ENCODE measurements around the gene CHGA. TPM values are rescaled to one million over a fixed set of nuclear protein-coding genes. Genes with fewer than 3 reads are reported as not detected.

Gene CHGA
- total RNA-seq, 1 experiment from 2014 or later = 8.5 TPM

GRCh38 chr14:92906823-92907222 lies 16.1 kb upstream of the CHGA start:
- CTCF ChIA-PET = no interaction called here
- H3K27me3 Mint-ChIP-seq (ENCODE audit: low read depth) = peaks cover 20% of the 10 kb centered on the region
- peaks cover 7% of the 10 kb centered on the region for H3K9me3 Mint-ChIP-seq
- no peak for TF ChIP-seq ZNF232 (CRISPR knock-in tag; IDR thresholded peaks at IDR 0.05)
- TF ChIP-seq SMAD3 (CRISPR knock-in tag; IDR thresholded peaks at IDR 0.05; ENCODE audit: borderline replicate concordance) = no peak
- TF ChIP-seq ZNF532 (CRISPR knock-in tag; IDR thresholded peaks at IDR 0.05; ENCODE audit: borderline replicate concordance) = no peak
- TF ChIP-seq TP53 (CRISPR knock-in tag; IDR thresholded peaks at IDR 0.05) = no peak
- TF ChIP-seq NR3C1 (CRISPR knock-in tag; conservative IDR thresholded peaks at IDR 0.05; ENCODE audit: low read depth) = no peak
- no peak for TF ChIP-seq AFF4 (CRISPR knock-in tag; IDR thresholded peaks at IDR 0.05; ENCODE audit: borderline replicate concordance)
- no peak for TF ChIP-seq IRF1 (CRISPR knock-in tag; IDR thresholded peaks at IDR 0.05)
- H3K27ac Mint-ChIP-seq = no peak overlapping the region
- H3K4me3 Mint-ChIP-seq = no peak overlapping the region
- POLR2A ChIA-PET = no interaction called here
- ATAC-seq (no peak), DNase-seq (ENCODE audit: low spot score) (no peak)
- peaks cover 7% of the 10 kb centered on the region for H3K4me1 Mint-ChIP-seq
- H3K36me3 Mint-ChIP-seq = no peaks in the 10 kb centered on the region

DNA sequence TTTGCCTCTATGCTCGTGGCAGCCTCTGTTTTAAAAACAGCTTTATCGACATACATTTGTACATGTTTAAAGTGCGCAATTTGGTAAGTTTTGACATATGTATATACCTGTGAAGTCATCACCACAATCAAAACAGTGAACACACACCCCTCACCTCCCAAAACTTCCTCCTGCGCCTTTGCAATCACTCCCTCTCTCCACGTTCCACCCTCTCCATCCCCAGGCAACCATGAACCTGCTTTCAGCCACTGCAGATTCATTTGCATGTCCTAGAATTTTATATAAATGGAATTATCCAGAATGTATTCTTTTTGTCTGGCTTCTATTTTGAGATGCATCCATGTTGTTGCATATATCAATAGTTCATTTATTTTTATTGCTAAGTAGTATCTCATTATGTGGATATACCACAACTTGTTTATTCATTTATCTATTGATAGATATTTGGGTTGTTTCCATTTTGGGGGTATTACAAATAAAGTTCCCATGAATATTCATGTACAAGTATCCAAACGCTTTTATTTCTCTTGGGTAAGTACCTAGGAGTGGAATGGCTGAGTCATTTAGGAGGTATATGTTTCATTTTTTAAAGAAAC lies 15.5 kb upstream of the CHGA start:
- Mint-ChIP-seq H3K36me3 (no peaks in the 10 kb centered on the region), H3K9me3 (peaks cover 7% of the 10 kb centered on the region), H3K27ac (no peak overlapping the region), H3K27me3 (ENCODE audit: low read depth) (peaks cover 14% of the 10 kb centered on the region), H3K4me3 (no peak overlapping the region), H3K4me1 (peaks cover 7% of the 10 kb centered on the region)
- no peak for ATAC-seq
- TF ChIP-seq ERG (CRISPR knock-in tag; IDR thresholded peaks at IDR 0.05) (no peak), GTF2I (CRISPR knock-in tag; conservative IDR thresholded peaks at IDR 0.05) (no peak), IRF1 (CRISPR knock-in tag; IDR thresholded peaks at IDR 0.05) (no peak), SP1 (CRISPR knock-in tag; conservative IDR thresholded peaks at IDR 0.05) (no peak), CREM (CRISPR knock-in tag; IDR thresholded peaks at IDR 0.05) (no peak), TEAD1 (CRISPR knock-in tag; IDR thresholded peaks at IDR 0.05) (no peak), NR1H2 (CRISPR knock-in tag; IDR thresholded peaks at IDR 0.05) (no peak), GRHL2 (CRISPR knock-in tag; IDR thresholded peaks at IDR 0.05; ENCODE audit: insufficient replicate concordance, severe bottlenecking) (no peak)
- no peak for DNase-seq (ENCODE audit: low spot score)
- POLR2A ChIA-PET = no interaction called here
- CTCF ChIA-PET = no interaction called here
